Stimulated activated CD4-positive, alpha-beta T cell treated with anti-CD3 and anti-CD28 coated beads, TNF-alpha, amount 100 ng/mL, for 24 hours (primary cell): ENCODE results near the gene RBFOX1.

ENCODE experiments used
- DNase-seq, 3 experiments: peaks; one replicate each; pipeline ENCODE4 v3.0.0-alpha.2; 2020; ENCODE audit warnings: low read depth in 3 of 3

Gene RBFOX1

GRCh38 chr16:7373776-7374175, 41.1 kb downstream of the RBFOX1 start:
- DNase-seq: no peak

GRCh38 chr16:7374614-7375174, 42.0 kb downstream of the RBFOX1 start:
- DNase-seq: no peak

GRCh38 chr16:7376227-7376626, 43.6 kb downstream of the RBFOX1 start:
- DNase-seq: no peak

- DNase-seq: no peak
Observed at GRCh38 chr16:7377231-7377630, 44.6 kb downstream of the RBFOX1 start.

DNA sequence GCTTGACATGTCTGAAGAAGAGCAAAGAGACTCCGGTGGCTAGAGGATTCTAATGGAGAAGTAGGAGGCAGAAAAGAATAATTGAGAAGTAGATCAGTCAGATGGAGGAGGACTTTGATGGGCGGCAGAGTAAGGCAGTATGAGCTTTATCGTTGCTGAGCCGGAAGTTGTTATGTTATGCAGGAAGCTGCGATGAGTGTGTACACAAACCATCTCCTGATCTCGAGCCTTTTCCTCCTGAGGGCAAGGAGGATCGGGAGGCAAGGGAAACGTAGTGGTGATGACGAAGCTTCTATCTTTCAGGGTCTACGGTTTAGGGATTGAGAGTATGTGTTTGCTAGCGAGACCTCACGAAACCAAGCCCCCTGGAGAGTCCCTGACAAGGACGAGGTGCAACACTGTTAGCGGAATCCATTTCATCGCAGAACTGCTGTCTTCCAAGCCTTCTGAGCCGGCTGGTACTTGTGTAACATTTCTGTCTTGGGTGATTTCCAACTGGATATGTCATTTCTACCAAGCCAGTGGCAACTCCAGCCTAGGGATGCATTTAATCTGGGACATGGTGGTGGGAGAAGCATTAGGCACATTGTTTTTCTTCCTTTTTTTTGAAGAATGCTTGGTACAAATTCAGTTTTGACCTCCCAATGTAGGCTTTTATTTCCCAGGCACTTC, 45.5 kb downstream of the RBFOX1 start:
- DNase-seq: no peak

GRCh38 chr16:7380441-7380840, 47.8 kb downstream of the RBFOX1 start:
- no peak for DNase-seq

GRCh38 chr16:7380911-7381310, 48.3 kb downstream of the RBFOX1 start:
- DNase-seq: no peak

DNA sequence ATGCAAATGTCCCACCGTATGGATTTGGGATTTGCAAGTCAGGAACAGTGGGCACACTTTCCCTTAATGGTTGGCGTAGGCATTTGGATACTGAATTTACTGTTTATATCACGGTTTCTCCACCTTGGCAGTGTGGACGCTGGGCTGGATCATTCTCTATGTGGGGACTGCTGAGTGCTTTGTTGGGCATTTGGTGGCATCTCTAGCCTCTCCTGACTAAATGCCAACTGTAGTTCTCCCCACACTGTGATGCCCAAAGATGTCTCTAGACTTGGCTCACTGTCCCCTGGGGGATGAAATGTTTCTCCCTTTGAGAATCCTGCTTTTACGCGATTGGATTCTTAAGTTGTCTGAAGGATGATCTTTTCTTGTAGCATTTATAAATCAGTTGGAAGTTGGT, 49.0 kb downstream of the RBFOX1 start:
- no peak for DNase-seq

DNA sequence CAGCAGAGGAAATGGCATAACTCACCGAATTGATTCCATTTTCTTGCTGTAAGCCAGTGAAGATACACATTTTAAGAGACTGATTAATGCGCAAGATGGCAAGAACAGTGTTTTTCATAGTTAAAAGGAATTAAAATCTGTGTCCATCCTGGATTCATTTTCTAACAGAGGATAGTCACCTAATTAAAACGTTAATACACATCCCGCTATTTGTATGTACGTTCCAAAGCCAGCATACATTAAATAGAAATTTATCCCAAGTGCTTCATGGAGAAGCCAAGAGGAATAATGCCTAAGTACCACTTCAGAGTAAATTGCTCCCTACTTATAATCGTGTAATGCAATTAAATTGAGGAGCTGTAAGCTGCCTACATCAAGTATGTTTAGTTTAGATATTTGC, 49.9 kb downstream of the RBFOX1 start:
- DNase-seq: no peak

GRCh38 chr16:7390974-7391373, 58.3 kb downstream of the RBFOX1 start:
- no peak for DNase-seq

DNA sequence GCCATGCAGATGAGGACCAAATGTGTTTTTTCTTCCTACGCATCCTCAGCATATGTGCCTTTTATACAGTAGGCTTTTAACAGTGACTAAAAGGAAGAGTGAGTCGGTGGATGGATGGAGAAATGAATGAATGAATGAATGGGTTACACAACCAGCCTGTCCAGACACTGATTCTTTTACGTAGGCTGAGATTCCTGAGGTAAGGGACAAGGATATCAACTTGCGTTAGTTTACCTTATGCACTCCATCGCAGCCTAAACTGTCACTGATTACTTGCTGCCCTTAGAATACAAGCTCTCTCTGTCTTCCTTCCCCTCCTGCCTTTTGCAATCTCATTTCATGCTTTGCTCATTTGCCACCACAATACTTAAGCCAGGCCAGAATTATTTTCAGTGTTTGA, 59.0 kb downstream of the RBFOX1 start:
- no peak for DNase-seq

- DNase-seq: no peak
Observed at GRCh38 chr16:7392206-7392605, 59.6 kb downstream of the RBFOX1 start.

DNA sequence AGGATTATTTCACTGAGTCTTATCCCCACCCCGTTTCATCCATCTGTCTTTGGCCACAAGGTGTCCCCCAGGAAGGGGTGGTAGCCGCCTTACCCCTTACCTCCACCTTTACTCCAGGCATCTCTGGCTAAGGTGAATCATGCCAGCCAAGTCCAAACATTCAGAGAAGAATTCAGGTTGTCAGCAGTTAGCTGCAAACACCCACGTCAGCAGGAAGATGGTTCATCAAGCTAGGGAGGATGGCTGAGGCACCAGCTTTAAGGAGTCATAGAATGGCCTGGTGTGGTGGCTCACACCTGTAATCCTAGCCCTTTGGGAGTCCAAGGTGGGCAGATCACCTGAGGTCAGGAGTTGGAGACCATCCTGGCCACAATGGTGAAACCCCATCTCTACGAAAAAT, 61.0 kb downstream of the RBFOX1 start:
- DNase-seq: no peak

- no peak for DNase-seq
Observed at GRCh38 chr16:7394720-7395336, 62.2 kb downstream of the RBFOX1 start.

- DNase-seq: no peak
Observed at GRCh38 chr16:7397901-7398300, 65.3 kb downstream of the RBFOX1 start.

- no peak for DNase-seq
Observed at GRCh38 chr16:7398536-7398935, 65.9 kb downstream of the RBFOX1 start.

GRCh38 chr16:7399296-7399695, 66.7 kb downstream of the RBFOX1 start:
- DNase-seq: no peak

GRCh38 chr16:7400117-7400890, 67.7 kb downstream of the RBFOX1 start:
- DNase-seq: no peak

GRCh38 chr16:7404217-7404616, 71.6 kb downstream of the RBFOX1 start:
- no peak for DNase-seq

DNA sequence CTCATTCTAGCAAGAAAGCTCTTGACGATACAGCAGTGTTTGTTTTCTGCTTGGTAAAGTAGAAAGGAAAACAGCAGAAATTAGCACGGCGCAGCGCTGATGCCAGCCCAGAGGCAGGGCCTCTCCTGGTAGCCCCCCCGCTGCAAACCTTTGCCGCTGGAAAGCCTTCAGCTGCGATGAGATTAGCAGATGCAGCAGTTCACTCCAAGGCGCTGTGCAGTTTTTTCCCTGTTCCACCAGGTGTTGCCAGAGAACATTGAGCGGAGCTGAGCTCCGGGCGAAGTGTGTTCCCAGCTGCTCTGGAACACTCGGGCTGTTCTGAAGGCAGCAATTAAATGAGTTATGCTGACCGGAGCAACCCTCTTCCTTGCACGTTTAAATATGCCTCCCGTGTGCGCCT, 72.5 kb downstream of the RBFOX1 start:
- no peak for DNase-seq

- DNase-seq: no peak
Observed at GRCh38 chr16:7408700-7409365, 76.2 kb downstream of the RBFOX1 start.

DNA sequence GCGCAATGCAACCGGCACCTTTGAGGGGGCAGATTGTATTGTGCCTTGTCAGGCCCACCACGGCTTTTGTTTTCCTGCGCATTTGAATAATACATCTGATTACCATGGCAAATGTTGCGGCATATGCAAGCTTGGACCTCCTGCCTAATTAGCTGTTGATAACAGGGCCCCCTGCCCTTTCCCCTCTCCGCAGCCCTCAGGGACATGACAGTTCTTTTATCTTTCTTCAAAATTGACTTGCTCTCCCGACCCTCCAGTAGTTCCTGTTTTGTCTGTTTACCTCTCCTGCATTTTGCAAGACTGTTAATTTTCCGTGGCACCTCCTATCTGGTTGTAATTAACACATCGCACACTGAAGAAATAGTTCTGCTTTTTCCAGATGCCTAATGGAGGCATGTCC, 86.8 kb downstream of the RBFOX1 start:
- no peak for DNase-seq
